Measurements from ENCODE around the gene PRKAR1B. TPM values are rescaled to one million over a fixed set of nuclear protein-coding genes. Genes with fewer than 3 reads are reported as not detected.
A peak's percentile ranks its signal among the peaks of the same experiment; 100 is the strongest.

Gene PRKAR1B
- total RNA-seq, 1 experiment from 2014 or later: 27.2 TPM

- DNase-seq (ENCODE audit: low read depth): no peak
These were observed 181.6 kb downstream of the PRKAR1B start for GRCh38 chr7:545470-545869.

GRCh38 chr7:544338-545221 is 182.5 kb downstream of the PRKAR1B start:
- no peak for DNase-seq (ENCODE audit: low read depth)

- DNase-seq (ENCODE audit: low read depth): peak; percentile 25
These were observed 183.4 kb downstream of the PRKAR1B start for GRCh38 chr7:543501-544337.

GRCh38 chr7:542713-543500 is 184.2 kb downstream of the PRKAR1B start:
- DNase-seq (ENCODE audit: low read depth): peak; percentile 91

- no peak for DNase-seq (ENCODE audit: low read depth)
These were observed 184.9 kb downstream of the PRKAR1B start for GRCh38 chr7:542131-542712.

- DNase-seq (ENCODE audit: low read depth): no peak
These were observed 185.4 kb downstream of the PRKAR1B start for GRCh38 chr7:541661-542060.

GRCh38 chr7:540997-541396 is 186.1 kb downstream of the PRKAR1B start:
- no peak for DNase-seq (ENCODE audit: low read depth)

- DNase-seq (ENCODE audit: low read depth): no peak
These were observed 186.5 kb downstream of the PRKAR1B start for GRCh38 chr7:540579-540978.

- peak; percentile 44 for DNase-seq (ENCODE audit: low read depth)
These were observed 187.2 kb downstream of the PRKAR1B start for GRCh38 chr7:539731-540411.

- DNase-seq (ENCODE audit: low read depth): no peak
These were observed 188.1 kb downstream of the PRKAR1B start for GRCh38 chr7:538764-539685.

GRCh38 chr7:537911-538634 is 189.0 kb downstream of the PRKAR1B start:
- DNase-seq (ENCODE audit: low read depth): peak; percentile 93

GRCh38 chr7:536231-536630 is 190.8 kb downstream of the PRKAR1B start:
- DNase-seq (ENCODE audit: low read depth): no peak

- DNase-seq (ENCODE audit: low read depth): no peak
These were observed 192.1 kb downstream of the PRKAR1B start for GRCh38 chr7:534959-535358.

GRCh38 chr7:534075-534474 is 193.0 kb downstream of the PRKAR1B start:
- DNase-seq (ENCODE audit: low read depth): no peak

GRCh38 chr7:533266-533665 is 193.8 kb downstream of the PRKAR1B start:
- DNase-seq (ENCODE audit: low read depth): no peak

GRCh38 chr7:532379-533143 is 194.5 kb downstream of the PRKAR1B start:
- no peak for DNase-seq (ENCODE audit: low read depth)

- no peak for DNase-seq (ENCODE audit: low read depth)
These were observed 195.3 kb downstream of the PRKAR1B start for GRCh38 chr7:531777-532176.

GRCh38 chr7:528451-528850 is 198.6 kb downstream of the PRKAR1B start:
- no peak for DNase-seq (ENCODE audit: low read depth)
